Calu3 (cell line): Measurements from ENCODE around the gene STING1. TPM values are rescaled to one million over a fixed set of nuclear protein-coding genes. Genes with fewer than 3 reads are reported as not detected.

ENCODE experiments used
- BruUV-seq: library from RNA; stranded (reverse); fragments of 400-500 nt; replicated peaks from 2 replicates; lab custom pipeline; 2021; lab: Mats Ljungman, UMichigan
- CTCF ChIA-PET: fragments of 300-600 bp; sonication (Branson Sonifier 250); formaldehyde crosslinking; loops from one replicate; lab custom pipeline; 2022; ENCODE audit warnings: antibody characterized with exemption; lab: Charles Lee
- DNase-seq: peaks from one replicate; pipeline ENCODE4 v3.0.0; 2022
- H3K27ac Mint-ChIP-seq: one replicate; pipeline ENCODE4 v1.8.0; 2022; ENCODE audit warnings: mixed read lengths; ENCODE audit not compliant: unreplicated experiment
- H3K27me3 Mint-ChIP-seq: one replicate; pipeline ENCODE4 v1.8.0; 2022; ENCODE audit warnings: mixed read lengths; ENCODE audit not compliant: unreplicated experiment
- H3K36me3 Mint-ChIP-seq: one replicate; pipeline ENCODE4 v1.8.0; 2022; ENCODE audit warnings: mild to moderate bottlenecking, moderate library complexity, mixed read lengths; ENCODE audit not compliant: insufficient read depth, unreplicated experiment
- H3K4me1 Mint-ChIP-seq: one replicate; pipeline ENCODE4 v1.8.0; 2022; ENCODE audit warnings: mild to moderate bottlenecking, low read depth, mixed read lengths; ENCODE audit not compliant: unreplicated experiment
- H3K4me3 Mint-ChIP-seq: one replicate; pipeline ENCODE4 v1.8.0; 2022; ENCODE audit warnings: mild to moderate bottlenecking, low read depth, moderate library complexity, mixed read lengths; ENCODE audit not compliant: unreplicated experiment
- H3K9me3 Mint-ChIP-seq: one replicate; pipeline ENCODE4 v1.8.0; 2022; ENCODE audit warnings: low read depth, mixed read lengths; ENCODE audit not compliant: unreplicated experiment
- intact Hi-C: fragments of 100-400 bp; cut with micrococcal nuclease; formaldehyde crosslinking; loops from one replicate; pipeline ENCODE4 v1.10.0; 2022; ENCODE audit not compliant: unreplicated experiment
- total RNA-seq: library from RNA; stranded (reverse); gene quantifications from 2 replicates; pipeline ENCODE4 v1.2.3, GENCODE V29; 2022
- TF ChIP-seq, protein P1 (sequence below): fragments of 200-600 bp; IDR thresholded peaks from one replicate; pipeline ENCODE4 v1.8.0; 2022; ENCODE audit warnings: antibody characterized with exemption; ENCODE audit not compliant: unreplicated experiment

STING1 gene
- total RNA-seq, 1 experiment from 2014 or later, result 34.1 TPM

GRCh38 chr5:139430015-139430414 lies 52.5 kb downstream of the STING1 start:
- H3K4me1 Mint-ChIP-seq, result no peaks in the 10 kb centered on the region
- no peaks in the 10 kb centered on the region for H3K9me3 Mint-ChIP-seq
- CTCF ChIA-PET, result interaction anchor here (0.7 kb wide), 1 partner anchor 9 kb away, joined by 3 read pairs; no protein-coding TSS in a partner anchor
- no peak overlapping the region for H3K4me3 Mint-ChIP-seq
- intact Hi-C loops, result no loop called here
- no peaks in the 10 kb centered on the region for H3K36me3 Mint-ChIP-seq
- BruUV-seq, result no TSS peak
- TF ChIP-seq, protein P1, sequence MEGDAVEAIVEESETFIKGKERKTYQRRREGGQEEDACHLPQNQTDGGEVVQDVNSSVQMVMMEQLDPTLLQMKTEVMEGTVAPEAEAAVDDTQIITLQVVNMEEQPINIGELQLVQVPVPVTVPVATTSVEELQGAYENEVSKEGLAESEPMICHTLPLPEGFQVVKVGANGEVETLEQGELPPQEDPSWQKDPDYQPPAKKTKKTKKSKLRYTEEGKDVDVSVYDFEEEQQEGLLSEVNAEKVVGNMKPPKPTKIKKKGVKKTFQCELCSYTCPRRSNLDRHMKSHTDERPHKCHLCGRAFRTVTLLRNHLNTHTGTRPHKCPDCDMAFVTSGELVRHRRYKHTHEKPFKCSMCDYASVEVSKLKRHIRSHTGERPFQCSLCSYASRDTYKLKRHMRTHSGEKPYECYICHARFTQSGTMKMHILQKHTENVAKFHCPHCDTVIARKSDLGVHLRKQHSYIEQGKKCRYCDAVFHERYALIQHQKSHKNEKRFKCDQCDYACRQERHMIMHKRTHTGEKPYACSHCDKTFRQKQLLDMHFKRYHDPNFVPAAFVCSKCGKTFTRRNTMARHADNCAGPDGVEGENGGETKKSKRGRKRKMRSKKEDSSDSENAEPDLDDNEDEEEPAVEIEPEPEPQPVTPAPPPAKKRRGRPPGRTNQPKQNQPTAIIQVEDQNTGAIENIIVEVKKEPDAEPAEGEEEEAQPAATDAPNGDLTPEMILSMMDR, result no peak
- no peak overlapping the region for H3K27ac Mint-ChIP-seq
- DNase-seq, result no peak
- no peaks in the 10 kb centered on the region for H3K27me3 Mint-ChIP-seq

DNA sequence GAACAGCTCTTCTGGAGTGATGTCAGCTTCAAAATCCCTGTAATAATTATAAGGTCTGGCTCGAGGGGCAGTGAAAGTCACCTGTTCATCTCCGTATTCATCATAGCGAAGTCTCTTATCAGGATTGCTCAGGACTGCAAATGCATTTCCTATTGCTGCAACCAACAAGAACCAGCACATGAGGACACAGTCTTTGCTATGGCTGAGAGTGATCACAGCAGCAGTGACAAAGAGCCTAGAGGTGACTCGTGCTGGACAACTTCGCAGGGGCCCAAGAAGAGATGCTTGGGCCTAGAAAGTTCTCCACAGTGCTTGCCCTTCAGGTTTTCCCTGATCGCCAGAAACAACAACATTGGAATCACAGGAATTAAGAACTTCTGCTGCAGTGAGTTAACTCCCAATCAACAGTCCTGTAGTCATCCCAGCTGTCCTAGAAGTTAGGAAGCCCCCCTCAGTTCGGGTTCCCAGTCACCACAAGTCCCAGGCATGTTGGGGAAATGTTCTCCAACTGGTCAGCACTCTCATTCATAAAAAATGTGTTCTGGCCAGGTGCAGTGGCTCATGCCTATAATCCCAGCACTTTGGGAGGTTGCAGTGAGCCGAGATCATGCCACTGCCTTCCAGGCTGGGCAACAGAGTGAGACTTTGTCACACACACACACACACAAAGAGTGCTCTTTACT lies 56.2 kb downstream of the STING1 start:
- H3K27ac Mint-ChIP-seq, result no peak overlapping the region
- H3K4me3 Mint-ChIP-seq, result no peak overlapping the region

More for the DNA sequence above, 56.2 kb downstream of the STING1 start:
- Mint-ChIP-seq H3K4me1 (no peaks in the 10 kb centered on the region), H3K9me3 (no peaks in the 10 kb centered on the region), H3K36me3 (no peaks in the 10 kb centered on the region), H3K27me3 (no peaks in the 10 kb centered on the region)
- TF ChIP-seq, protein P1, result no peak
- no peak for DNase-seq
- CTCF ChIA-PET, result no interaction called here
- intact Hi-C loops, result no loop called here
- no TSS peak for BruUV-seq

Other genes starting within 250 kb of the STING1 start
- gene MATR3, start 189.0 kb downstream of the STING1 start, total RNA-seq, result 228 and 230 TPM in 2 replicates
- gene PAIP2, start 140.9 kb downstream of the STING1 start, total RNA-seq, result 73.0 and 81.2 TPM in 2 replicates
- 0.80 and 2.8 TPM in 2 replicates for gene SLC23A1, start 99.5 kb downstream of the STING1 start, total RNA-seq
- 0.24 TPM in 1 of 2 replicates, not detected in the other for gene MZB1, start 92.8 kb downstream of the STING1 start, total RNA-seq
- gene PROB1, start 87.7 kb downstream of the STING1 start, total RNA-seq, result 1.9 and 2.4 TPM in 2 replicates
- 5.1 and 6.8 TPM in 2 replicates for gene SPATA24, start 78.7 kb downstream of the STING1 start, total RNA-seq
- 6.7 and 9.8 TPM in 2 replicates for gene DNAJC18, start 43.2 kb downstream of the STING1 start, total RNA-seq
- not detected in 2 replicates for gene ECSCR, start 20.0 kb downstream of the STING1 start, total RNA-seq
- not detected in 2 replicates for gene SMIM33, start 11.8 kb downstream of the STING1 start, total RNA-seq
- 179 and 187 TPM in 2 replicates for gene UBE2D2, start 78.6 kb upstream of the STING1 start, total RNA-seq
- 64.1 and 69.1 TPM in 2 replicates for gene CXXC5, start 165.6 kb upstream of the STING1 start, total RNA-seq